BLaER1 treated with 17β-estradiol and CSF1 and Interleukin-3, amounts not matched to agents 10 nM and 100 nM (cell line): Measurements from ENCODE around the gene ARHGAP24.

Experiments used
- H3K27ac ChIP-seq, 11 experiments: shearing (Covaris generic); formaldehyde crosslinking; 2 replicates each; pipeline ENCODE4 v1.8.1; 2022
- H3K27me3 ChIP-seq, 11 experiments: shearing (Covaris generic); formaldehyde crosslinking; 2 replicates each; pipeline ENCODE4 v1.8.1; 2022
- H3K36me3 ChIP-seq, 11 experiments: shearing (Covaris generic); formaldehyde crosslinking; 2 replicates each; pipeline ENCODE4 v1.8.1; 2022
- H3K4me1 ChIP-seq, 10 experiments: shearing (Covaris generic); formaldehyde crosslinking; 2 replicates each; pipeline ENCODE4 v1.8.1; 2022
- H3K4me2 ChIP-seq, 11 experiments: shearing (Covaris generic); formaldehyde crosslinking; 2 replicates each; pipeline ENCODE4 v1.8.1; 2022
- H3K4me3 ChIP-seq, 10 experiments: shearing (Covaris generic); formaldehyde crosslinking; 2 replicates each; pipeline ENCODE4 v1.8.1; 2022
- H3K9ac ChIP-seq, 11 experiments: shearing (Covaris generic); formaldehyde crosslinking; 2 replicates each; pipeline ENCODE4 v1.8.1; 2022
- H3K9me3 ChIP-seq, 11 experiments: shearing (Covaris generic); formaldehyde crosslinking; replicated peaks in 1 of 11; 2 replicates each; pipeline ENCODE4 v1.8.1; 2022
- H4K20me1 ChIP-seq, 11 experiments: shearing (Covaris generic); formaldehyde crosslinking; 2 replicates each; pipeline ENCODE4 v1.8.1; 2022
- Cebpa-rat ChIP-seq, 11 experiments: shearing (Covaris generic); IDR thresholded peaks; 2 replicates each; pipeline ENCODE4 v1.8.1; 2022

ARHGAP24 gene

DNA sequence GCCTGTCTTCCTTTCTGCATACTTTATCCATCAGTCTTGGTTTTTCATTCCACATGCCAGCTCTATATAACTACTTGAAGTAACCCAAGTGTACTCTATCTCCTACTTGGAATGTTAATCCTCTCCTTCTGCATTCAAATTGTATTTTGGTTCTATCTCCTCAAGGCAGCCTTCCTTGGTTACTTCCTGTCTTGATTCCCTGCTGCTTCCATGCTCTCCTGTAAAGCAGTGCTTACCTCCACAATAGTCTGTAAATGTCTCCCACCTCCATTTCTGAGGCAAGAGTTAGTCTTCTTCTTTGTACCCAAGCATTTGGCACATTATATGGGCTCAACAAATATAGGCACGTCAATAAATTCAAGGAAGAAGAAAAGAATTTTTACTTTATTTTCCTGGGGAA, 298.4 kb downstream of the ARHGAP24 start:
- Histone ChIP-seq H4K20me1 (no peaks in the 10 kb centered on the region), H3K27me3 (no peaks in the 10 kb centered on the region), H3K36me3 (no peaks in the 10 kb centered on the region), H3K4me1 (no peaks in the 10 kb centered on the region), H3K27ac (no peak overlapping the region), H3K4me2 (no peak overlapping the region), H3K4me3 (no peak overlapping the region), H3K9me3 (no peaks in the 10 kb centered on the region), H3K9ac (no peak overlapping the region)
- no peak for TF ChIP-seq Cebpa-rat (IDR thresholded peaks at IDR 0.05)

DNA sequence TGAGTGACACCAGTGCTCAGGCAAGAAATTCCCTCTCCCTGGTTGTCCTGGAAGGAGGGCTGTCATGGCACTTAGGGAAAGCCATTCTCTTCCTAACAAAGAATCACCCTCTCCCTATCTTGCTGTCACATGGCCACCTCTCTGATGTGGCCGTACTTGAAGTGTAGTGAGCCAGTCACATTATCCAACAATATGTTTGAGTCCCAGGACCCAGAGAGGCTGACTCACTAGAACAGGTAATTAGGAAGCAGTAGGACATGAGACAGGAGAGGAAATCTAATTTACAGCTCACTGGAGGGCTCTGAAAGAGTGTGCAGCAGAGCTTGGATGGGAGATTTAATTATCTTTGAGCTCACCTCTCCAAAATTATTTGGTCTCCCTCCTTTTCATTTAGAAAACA, 299.1 kb downstream of the ARHGAP24 start:
- Histone ChIP-seq H3K27ac (no peak overlapping the region), H3K9me3 (no peaks in the 10 kb centered on the region), H3K36me3 (no peaks in the 10 kb centered on the region), H4K20me1 (no peaks in the 10 kb centered on the region), H3K4me2 (no peak overlapping the region), H3K27me3 (no peaks in the 10 kb centered on the region), H3K4me1 (no peaks in the 10 kb centered on the region), H3K9ac (no peak overlapping the region), H3K4me3 (no peak overlapping the region)
- TF ChIP-seq Cebpa-rat (IDR thresholded peaks at IDR 0.05): no peak

DNA sequence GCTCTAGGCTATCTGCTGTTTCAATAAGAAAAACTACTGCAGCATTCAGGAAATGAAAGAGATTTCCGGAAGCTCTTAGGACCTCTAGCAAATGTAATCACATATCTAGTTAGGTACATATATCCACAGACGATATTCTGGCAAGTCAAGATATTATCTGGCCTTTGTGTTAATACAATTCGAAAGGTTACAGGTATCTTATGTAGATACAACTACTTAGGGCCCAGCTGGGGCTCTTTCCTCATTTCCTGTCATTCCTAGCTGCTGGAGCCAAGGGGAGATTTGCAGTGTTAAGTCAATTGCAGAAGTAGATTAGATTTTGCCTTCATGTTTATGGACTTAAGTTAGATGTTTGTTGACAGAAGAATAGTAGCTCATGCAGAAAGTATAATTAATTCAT, 299.5 kb downstream of the ARHGAP24 start:
- no peak overlapping the region for H3K4me3 ChIP-seq
- H3K9ac ChIP-seq: no peak overlapping the region
- H4K20me1 ChIP-seq: no peaks in the 10 kb centered on the region
- no peaks in the 10 kb centered on the region for H3K27me3 ChIP-seq
- no peaks in the 10 kb centered on the region for H3K9me3 ChIP-seq
- H3K27ac ChIP-seq: no peak overlapping the region
- TF ChIP-seq Cebpa-rat (IDR thresholded peaks at IDR 0.05): no peak
- H3K36me3 ChIP-seq: no peaks in the 10 kb centered on the region
- H3K4me1 ChIP-seq: no peaks in the 10 kb centered on the region
- no peak overlapping the region for H3K4me2 ChIP-seq

DNA sequence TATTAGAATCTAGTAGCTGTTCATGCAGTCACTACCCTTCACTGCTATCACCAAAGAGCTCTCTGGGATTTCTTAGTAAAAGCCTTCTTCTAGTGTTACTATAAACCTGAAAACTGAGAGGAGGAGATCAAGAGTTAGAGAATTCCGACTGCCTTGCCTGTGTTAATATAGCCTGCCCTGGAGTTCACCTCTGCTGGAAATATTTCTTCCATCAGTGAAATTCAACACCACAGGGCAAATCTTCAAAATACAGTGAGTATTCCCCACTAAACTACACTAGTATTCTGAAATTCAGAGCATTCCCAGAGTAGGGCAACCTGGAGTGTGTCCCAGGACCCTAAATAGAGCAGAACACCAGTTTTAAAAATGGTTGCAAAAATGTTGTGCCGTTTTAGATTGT, 301.1 kb downstream of the ARHGAP24 start:
- H3K4me3 ChIP-seq: no peak overlapping the region
- no peak for TF ChIP-seq Cebpa-rat (IDR thresholded peaks at IDR 0.05)
- H3K27me3 ChIP-seq: no peaks in the 10 kb centered on the region
- H4K20me1 ChIP-seq: no peaks in the 10 kb centered on the region
- no peaks in the 10 kb centered on the region for H3K4me1 ChIP-seq
- H3K4me2 ChIP-seq: no peak overlapping the region
- no peaks in the 10 kb centered on the region for H3K36me3 ChIP-seq
- H3K9ac ChIP-seq: no peak overlapping the region
- no peaks in the 10 kb centered on the region for H3K9me3 ChIP-seq
- H3K27ac ChIP-seq: no peak overlapping the region

DNA sequence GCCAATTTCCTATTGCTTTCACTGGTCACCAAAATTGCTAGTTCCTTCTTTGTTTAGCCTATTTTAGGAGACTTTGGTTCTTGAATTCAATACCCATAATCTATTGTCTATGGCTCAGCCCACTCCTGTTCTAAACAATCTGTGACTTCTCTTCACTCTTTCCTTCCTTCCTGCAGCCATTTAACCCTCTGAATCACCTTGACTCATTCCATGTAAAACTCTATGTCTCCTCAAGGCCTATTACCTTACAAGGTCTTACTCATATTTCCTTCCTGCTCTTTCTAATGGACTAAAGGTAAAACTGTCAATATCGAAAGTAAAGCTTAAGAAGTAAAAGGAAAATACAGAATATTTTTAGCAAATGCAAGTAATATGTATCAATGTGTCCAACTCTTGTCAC, 301.6 kb downstream of the ARHGAP24 start:
- no peaks in the 10 kb centered on the region for H3K36me3 ChIP-seq
- no peak overlapping the region for H3K27ac ChIP-seq
- no peaks in the 10 kb centered on the region for H3K27me3 ChIP-seq
- TF ChIP-seq Cebpa-rat (IDR thresholded peaks at IDR 0.05): no peak
- H3K9me3 ChIP-seq: no peaks in the 10 kb centered on the region
- H3K4me3 ChIP-seq: no peak overlapping the region
- H3K4me2 ChIP-seq: no peak overlapping the region
- no peaks in the 10 kb centered on the region for H4K20me1 ChIP-seq
- H3K4me1 ChIP-seq: no peaks in the 10 kb centered on the region
- H3K9ac ChIP-seq: no peak overlapping the region

DNA sequence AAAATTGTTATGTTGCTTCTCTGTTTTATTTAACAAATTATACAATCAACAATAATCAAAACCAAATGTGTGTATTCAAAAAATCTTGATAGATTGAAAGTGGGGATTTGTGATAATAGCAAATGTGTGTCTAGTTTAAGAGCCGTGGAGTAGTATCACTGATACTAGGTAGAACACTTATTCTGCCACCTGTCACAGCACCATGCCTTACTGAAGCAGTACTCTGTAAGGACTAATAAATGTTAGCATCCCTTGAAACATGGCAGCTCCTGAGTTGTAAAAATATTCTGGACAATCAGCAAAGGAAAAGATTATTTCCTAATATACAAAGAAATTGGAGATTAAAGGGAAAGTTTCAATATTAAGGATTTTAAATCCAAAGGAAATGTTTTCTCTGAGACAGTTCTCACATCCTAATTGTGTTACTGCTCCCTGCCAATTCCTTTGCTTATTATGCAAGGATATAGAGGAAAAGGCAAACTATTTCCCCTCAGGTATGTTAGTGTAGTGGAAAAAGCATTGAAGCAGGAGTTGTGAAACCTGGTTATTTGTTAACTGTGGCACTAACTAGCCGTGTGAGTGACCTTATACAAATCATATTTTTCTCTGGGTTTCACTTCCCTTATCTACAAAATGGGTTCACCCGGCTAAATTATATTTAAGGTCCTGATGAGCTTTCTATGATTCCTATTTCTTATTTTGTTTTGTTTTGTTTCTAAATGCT, 303.1 kb downstream of the ARHGAP24 start:
- H3K27ac ChIP-seq: no peak overlapping the region
- no peaks in the 10 kb centered on the region for H4K20me1 ChIP-seq
- H3K4me2 ChIP-seq: no peak overlapping the region
- no peaks in the 10 kb centered on the region for H3K9me3 ChIP-seq
- H3K4me1 ChIP-seq: no peaks in the 10 kb centered on the region
- no peaks in the 10 kb centered on the region for H3K27me3 ChIP-seq
- no peak overlapping the region for H3K4me3 ChIP-seq
- no peak for TF ChIP-seq Cebpa-rat (IDR thresholded peaks at IDR 0.05)
- no peaks in the 10 kb centered on the region for H3K36me3 ChIP-seq
- H3K9ac ChIP-seq: no peak overlapping the region

DNA sequence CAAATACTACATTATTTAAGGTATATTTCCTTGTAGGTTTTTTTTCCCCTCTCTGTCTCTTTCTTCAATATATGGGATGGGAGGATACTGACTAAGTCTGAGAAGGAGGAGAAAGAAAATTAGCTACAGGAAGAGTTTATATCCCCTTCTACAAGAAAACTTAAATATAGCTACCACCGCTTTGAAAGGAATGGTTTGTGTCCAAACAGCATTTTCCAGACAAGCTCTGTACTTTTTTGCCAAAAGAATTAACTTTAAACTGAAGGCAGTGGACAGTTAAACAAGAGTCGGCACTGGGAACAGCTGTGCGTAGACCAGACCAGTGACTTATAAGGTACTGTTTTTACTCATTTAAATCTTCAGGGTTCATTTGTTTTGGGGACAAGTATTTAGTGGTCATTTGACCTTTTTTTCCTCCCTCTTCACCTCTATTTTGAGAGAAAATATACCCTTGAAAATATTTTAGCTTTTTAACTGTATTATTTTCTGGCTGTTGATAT, 303.7 kb downstream of the ARHGAP24 start:
- no peaks in the 10 kb centered on the region for H3K36me3 ChIP-seq
- no peak overlapping the region for H3K4me3 ChIP-seq
- H3K9ac ChIP-seq: no peak overlapping the region
- TF ChIP-seq Cebpa-rat (IDR thresholded peaks at IDR 0.05): no peak
- no peak overlapping the region for H3K4me2 ChIP-seq
- no peaks in the 10 kb centered on the region for H4K20me1 ChIP-seq
- no peak overlapping the region for H3K27ac ChIP-seq
- H3K27me3 ChIP-seq: no peaks in the 10 kb centered on the region
- no peaks in the 10 kb centered on the region for H3K4me1 ChIP-seq
- H3K9me3 ChIP-seq: no peaks in the 10 kb centered on the region

DNA sequence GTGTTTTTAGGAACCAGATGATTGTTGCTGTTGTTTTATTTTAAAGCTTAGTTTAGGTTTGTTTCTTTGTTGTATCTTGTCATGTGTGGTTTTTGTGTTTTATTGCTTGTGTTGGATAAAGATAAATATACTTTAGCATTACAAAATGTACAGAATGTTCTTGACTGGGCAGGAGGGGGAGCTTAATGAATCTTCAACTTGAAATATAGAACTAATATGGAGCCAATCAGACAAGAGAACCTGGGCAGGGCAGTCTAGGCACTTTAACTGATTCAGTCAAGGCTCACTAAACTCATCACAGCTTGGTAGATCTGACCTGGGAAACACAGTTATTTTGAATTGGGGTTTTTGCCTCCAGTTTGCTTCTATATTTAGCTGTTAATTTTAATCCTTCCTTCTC, 304.2 kb downstream of the ARHGAP24 start:
- no peak overlapping the region for H3K4me3 ChIP-seq
- no peaks in the 10 kb centered on the region for H4K20me1 ChIP-seq
- no peaks in the 10 kb centered on the region for H3K27me3 ChIP-seq
- no peak overlapping the region for H3K27ac ChIP-seq
- H3K4me2 ChIP-seq: no peak overlapping the region
- H3K36me3 ChIP-seq: no peaks in the 10 kb centered on the region
- no peaks in the 10 kb centered on the region for H3K4me1 ChIP-seq
- no peak overlapping the region for H3K9ac ChIP-seq
- no peaks in the 10 kb centered on the region for H3K9me3 ChIP-seq
- no peak for TF ChIP-seq Cebpa-rat (IDR thresholded peaks at IDR 0.05)

DNA sequence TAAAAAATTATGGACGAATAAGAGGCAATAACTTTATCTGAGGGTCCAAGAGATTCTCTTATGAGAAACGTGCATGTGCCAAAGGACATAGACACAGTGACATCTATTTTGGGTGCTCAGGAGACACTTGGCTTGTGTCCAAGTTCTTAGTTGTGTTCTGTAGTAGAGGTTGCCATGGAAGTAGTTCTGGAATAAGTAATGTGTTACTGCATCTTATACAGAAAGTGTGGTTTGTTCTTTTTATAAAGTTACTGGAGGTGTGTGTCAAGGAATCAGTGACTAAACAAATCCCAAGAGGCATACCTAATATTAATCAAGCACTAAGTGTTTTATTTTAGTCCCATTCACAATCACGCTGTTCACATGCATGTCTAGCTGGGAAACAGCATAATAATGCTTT, 305.7 kb downstream of the ARHGAP24 start:
- Histone ChIP-seq H4K20me1 (no peaks in the 10 kb centered on the region), H3K27ac (no peak overlapping the region), H3K4me2 (no peak overlapping the region), H3K4me3 (no peak overlapping the region), H3K36me3 (no peaks in the 10 kb centered on the region), H3K9me3 (no peaks in the 10 kb centered on the region), H3K27me3 (no peaks in the 10 kb centered on the region), H3K4me1 (no peaks in the 10 kb centered on the region), H3K9ac (no peak overlapping the region)
- TF ChIP-seq Cebpa-rat (IDR thresholded peaks at IDR 0.05): no peak

DNA sequence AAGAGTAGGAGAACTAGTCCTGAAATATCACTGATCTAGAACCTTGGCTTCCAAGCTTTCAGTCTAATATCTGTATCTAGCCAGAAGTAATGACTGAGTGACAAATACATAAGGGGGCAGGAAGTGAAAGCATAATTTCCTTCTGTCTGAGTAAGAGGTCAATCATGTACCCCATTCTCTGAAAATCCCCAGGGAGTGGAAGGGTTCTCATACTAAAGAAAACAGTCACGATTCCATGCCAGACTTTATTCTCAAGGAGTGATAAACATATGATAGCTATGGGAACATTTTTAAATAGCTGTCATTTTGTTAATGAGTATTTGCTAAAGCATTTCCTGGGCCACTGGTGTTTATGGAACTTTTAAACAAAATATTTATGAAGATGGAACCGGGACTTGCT, 308.5 kb downstream of the ARHGAP24 start:
- no peak for TF ChIP-seq Cebpa-rat (IDR thresholded peaks at IDR 0.05)
- no peaks in the 10 kb centered on the region for H4K20me1 ChIP-seq
- H3K4me3 ChIP-seq: no peak overlapping the region

More for the DNA sequence above, 308.5 kb downstream of the ARHGAP24 start:
- no peaks in the 10 kb centered on the region for H3K4me1 ChIP-seq
- H3K27ac ChIP-seq: no peak overlapping the region
- no peak overlapping the region for H3K4me2 ChIP-seq
- H3K9ac ChIP-seq: no peak overlapping the region
- no peaks in the 10 kb centered on the region for H3K9me3 ChIP-seq
- no peaks in the 10 kb centered on the region for H3K36me3 ChIP-seq
- H3K27me3 ChIP-seq: no peaks in the 10 kb centered on the region
